GM18868 (cell line): ENCODE measurements around the gene FAM43B.

ENCODE experiments used
- ATAC-seq: cut with Tn5 transposase; IDR thresholded peaks from one replicate; pipeline ENCODE4 v1.9.1; 2021; ENCODE audit warnings: mild to moderate bottlenecking, moderate library complexity; ENCODE audit not compliant: unreplicated experiment

FAM43B gene

DNA sequence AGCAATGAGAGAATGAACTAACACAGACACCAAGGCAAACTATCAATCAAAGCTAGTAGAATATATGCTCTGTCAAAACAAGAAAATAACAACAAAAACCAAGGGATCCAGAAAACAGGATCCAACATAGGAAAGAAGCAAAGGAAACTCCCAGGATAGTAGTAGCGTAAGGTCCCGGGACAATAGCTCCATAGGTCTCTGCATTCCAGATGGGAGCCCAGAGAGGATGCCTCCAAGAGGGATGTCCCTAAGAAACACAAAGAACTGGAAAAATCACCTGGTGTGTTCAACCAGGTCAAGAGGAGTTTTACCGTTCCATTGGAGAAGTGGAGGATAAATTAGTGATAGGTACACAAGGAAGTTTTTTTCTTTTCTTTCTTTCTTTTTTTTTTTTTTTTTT lies 5.7 kb upstream of the FAM43B start:
- ATAC-seq = no peak

DNA sequence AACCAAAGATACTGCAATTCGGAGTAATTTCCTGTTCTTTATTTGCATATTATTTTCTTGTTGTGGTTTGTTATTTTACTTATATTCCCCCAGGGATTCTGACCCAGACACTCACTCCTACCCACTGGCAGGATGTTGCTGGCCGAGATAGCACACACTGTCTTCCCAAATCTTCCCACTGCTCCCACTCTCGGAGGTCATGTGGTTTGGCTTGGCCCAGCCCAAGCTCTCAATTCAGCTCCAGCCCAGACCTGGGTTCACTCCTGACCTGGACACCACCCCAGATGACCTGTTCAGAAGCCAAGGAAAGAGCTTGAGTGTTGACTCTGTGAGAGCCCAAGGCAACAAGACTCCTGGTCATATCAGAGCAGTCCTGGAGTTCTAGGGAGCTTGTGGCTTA lies 1.2 kb upstream of the FAM43B start:
- ATAC-seq = no peak

DNA sequence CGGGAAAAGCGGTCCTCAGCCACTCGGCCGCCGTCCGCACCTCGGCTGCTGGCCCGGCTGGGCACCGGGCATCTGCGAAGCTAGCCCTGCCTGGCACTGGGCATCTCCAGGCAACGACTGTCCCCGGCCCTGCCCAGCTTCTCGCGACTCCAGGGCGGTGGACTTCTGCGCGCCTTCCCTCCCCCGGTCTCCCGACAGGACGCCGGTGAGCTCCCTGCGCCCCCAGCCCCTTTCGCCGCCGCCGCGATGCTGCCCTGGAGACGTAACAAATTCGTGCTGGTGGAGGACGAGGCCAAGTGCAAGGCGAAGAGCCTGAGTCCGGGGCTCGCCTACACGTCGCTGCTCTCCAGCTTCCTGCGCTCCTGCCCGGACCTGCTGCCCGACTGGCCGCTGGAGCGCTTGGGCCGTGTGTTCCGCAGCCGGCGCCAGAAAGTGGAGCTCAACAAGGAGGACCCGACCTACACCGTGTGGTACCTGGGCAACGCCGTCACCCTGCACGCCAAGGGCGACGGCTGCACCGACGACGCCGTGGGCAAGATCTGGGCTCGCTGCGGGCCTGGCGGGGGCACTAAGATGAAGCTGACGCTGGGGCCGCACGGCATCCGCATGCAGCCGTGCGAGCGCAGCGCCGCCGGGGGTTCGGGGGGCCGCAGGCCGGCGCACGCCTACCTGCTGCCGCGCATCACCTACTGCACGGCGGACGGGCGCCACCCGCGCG lies 514 bp downstream of the FAM43B start:
- no peak for ATAC-seq

DNA sequence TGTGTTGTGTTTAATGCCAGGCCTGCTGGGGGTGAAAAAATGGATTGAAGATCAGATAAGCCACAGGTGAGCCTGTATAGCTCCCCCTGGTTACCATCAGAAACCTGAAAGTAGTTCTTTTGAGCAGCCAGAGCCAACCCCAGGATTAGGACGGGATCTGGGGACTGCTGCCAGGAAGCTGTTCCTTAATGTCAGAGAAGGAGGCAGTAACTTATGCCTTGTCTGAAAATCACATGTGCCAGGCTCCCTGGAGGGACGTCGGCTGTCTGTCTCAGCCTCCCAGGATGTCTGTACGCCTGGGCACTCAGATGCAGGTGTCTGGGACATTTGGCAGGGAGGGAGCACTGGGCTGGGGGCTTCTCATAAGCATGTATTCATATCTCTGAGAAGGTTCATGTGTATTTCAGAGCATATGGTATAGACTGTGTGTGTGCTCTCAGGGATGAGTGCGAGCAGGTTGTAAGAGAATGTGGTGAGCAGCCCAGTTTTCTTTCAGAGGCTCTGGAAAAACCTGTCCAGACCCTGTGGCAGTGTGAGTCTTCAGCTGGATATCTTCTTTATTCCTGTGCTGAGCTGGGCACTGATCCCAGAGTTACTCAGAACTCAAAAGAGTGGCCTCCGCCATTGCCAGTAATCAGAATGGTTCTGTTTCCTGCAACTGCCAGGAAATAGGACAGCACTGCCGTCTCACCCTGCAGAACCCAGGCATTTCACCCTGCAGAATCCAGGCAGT lies 2.8 kb downstream of the FAM43B start:
- no peak for ATAC-seq

DNA sequence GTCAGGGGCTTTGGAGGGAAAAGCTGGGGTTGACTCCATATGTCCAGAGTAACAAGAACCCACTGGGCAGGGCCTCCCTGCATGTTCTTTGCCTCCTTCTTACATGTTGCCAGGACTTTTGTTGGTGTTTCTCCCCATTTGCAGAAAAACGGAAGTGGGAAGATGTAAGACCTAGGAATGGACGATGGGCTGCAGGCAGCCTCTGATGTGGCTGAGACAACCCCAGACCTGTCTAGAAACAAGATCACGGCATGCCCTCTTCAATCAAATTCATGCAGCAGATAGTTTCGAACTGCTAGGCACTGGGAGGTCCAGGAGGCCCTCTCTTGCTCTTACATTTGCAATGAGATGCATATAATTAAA lies 3.4 kb downstream of the FAM43B start:
- no peak for ATAC-seq

DNA sequence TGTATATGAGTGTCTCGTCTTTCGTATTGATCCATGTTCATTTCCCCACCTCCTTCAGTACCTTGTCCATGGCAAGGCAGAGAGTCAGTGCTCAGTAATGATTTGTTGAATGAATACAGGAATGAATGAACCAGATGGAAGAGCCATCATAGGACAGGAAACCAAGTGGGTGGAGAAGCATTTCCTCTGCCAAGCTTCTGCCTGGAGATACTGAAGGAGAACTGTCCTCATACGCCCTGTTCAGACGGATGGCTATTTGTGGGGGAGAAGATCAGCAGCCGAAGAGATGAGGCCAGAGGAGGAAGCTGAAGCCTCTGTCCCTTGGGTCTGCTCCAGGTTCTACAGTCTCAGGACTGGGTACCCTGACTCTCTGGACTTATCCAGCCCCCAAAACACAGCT lies 5.8 kb downstream of the FAM43B start:
- ATAC-seq = no peak

DNA sequence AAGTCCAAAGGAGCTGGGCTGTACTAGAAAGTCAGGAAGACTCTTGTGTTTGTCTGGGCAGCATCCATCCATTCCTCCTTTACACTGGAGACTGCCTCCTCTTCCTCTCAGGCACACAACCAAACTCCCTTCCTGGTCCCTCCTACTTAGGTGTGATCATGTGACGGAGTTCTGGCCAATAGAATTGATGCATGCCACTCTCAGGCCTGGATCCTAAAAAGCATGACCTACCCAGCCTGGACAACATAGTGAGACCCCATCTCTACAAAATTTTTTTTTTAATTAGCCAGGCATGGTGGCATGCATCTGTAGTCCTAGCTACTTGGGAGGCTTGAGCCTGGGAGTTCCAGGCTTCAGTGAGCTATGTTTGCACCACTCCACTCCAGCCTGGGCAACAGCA lies 8.6 kb downstream of the FAM43B start:
- ATAC-seq = no peak

DNA sequence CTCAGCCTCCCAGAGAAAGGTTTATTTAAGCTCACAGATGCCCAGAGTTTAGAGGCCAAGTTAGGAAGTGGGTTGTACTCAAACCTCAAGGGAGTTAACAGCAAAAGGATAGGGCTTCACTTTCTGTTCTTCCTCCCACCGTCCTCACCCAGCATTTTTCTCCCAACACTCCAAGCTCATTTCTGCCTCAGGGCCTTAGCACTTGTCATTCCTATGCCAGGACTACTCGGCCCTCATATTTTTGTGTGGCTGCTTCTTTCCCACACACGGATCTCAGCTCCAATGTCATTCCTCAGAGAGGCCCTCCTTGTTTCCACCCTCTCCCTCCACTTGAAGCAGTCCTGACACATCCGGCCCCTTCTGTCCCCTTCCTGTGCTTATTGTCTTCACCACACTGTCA lies 12.9 kb downstream of the FAM43B start:
- ATAC-seq = no peak

DNA sequence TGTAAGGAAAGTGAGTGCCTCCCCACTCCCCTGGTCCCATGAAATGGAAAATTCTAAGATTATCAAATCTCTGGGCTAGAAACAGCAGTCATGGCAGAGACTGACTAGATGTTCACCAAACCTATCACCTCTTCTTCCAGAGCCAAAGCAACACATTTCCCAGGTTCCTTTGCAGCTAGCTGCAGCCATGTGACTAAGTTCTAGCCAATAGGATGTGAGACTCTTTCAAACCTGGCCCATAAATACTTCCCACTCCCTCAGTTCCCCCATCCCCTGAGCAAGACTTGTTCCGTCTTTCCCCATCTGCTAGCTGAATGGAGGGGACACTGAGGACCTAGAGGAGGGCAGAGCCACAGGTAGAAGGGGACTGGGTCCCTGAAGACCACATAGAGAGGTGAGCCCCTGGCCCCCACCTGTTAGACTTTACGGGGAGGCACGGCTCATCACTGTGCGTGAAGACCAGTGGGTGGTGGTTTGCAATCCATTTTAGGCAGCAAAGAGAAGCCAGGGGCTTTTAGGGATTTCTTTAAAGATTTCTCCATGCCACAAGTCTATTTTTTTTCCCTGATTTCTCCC lies 17.2 kb downstream of the FAM43B start:
- no peak for ATAC-seq

DNA sequence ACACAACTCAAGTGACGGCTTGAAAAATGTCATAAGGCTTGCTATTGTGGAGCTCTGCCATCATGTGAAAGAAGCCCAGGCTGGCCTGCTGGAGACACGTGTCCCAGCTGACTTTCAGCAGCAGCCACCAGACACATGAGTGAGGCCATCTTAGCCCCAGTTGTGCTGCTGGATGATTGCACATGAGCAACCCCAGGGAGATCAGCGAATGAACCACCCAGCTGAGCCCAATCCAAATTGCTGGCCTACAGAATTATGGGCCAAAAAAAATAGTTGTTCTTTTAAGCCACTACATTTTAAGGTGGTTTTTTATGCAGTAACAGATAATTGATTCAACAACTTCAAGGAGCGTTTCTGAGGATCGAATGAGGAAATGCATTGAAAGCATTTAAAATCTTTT lies 19.1 kb downstream of the FAM43B start:
- no peak for ATAC-seq

DNA sequence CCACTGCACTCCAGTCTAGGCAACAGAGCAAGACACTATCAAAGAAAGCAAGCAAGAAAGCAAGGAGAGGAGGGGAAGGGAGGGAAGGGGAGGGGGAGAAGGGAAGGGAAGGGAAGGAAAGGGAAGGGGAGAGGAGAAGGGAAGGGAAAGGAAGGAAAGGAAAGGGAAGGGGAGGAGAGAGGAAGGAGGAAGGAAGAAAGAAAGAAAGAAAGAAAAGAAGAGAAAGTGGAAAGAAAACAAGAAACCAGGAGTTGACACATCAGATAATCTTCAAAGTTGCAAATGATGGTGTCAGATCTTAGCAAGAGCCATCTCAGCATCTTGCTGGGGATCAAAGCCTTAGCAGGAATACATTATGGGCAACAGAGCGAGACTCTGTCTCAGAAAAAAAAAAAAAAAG lies 21.6 kb downstream of the FAM43B start:
- ATAC-seq = no peak

DNA sequence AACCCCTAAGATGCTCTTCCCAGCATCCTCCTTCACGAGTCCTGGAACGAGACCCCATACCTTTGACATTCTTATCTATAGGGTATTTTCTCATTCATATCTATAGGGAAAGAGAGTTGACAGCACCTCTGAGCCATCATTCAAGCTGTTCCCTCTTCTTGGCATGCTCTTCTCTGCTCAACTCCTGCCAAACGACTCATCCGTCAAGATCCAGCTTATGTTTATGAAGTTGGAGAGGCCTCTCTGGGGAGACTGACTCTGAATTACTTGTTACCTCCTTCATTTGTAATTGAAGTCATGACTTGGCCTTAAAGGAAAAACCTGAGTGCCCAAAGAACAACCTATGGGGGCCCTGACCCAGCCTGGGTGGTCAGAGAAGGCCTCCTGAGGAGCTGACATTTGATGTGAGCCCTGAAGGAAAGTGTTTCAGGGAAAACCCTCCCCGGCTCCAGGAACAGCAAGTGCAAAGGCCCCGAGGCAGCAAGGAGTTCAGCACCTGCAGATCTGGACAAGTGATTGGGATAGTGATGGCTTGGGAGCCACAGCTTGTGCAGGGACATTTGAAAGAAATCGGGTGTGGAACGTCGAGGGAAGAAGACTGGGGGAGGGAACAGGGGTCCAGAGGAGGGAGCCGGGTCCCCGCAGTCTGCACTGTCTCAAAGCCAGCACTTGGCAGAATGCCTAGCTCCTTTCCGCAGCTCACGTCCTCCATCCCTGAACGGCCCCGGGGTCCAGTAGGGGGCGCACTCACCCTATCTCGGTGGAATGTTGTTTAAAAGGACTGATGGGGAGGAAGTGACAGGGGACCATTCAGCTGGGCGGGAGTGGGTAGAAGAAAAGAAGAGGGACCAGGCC lies 22.5 kb downstream of the FAM43B start:
- no peak for ATAC-seq

DNA sequence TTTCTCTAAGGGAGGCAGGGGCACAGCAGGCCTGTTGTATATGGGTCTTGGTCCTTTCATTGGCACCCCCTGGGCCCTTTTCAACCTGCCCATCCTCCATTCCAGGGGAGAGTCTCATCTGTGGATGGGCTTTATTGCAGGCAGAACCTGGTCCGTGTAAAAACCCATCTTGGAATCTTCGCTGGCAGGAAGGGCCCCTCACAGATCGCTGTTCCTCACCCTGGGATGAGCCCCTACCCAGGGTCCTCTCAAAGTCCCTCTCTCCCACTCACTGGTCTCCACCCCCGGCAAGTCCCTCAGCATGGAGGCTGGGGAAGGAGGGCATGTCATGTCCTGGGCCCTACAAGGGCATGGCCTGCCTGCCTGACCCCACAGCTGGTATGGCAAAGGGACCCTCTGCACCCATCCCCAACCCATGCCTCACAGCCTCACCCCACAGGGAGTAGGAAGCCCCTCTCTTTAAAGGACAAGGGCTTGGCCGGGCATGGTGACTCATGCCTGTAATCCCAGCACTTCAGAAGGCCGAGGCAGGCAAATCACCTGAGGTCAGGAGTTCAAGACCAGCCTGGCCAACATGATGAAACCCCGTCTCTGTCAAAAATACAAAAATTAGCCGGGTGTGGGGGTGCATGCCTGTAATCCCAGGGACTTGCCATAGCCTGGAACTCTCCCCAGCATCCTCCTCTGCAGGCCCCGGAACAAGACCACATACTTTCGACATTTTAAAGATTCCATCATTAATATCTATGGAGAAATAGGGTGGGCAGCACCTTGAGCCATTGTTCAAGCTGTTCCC lies 23.4 kb downstream of the FAM43B start:
- no peak for ATAC-seq

DNA sequence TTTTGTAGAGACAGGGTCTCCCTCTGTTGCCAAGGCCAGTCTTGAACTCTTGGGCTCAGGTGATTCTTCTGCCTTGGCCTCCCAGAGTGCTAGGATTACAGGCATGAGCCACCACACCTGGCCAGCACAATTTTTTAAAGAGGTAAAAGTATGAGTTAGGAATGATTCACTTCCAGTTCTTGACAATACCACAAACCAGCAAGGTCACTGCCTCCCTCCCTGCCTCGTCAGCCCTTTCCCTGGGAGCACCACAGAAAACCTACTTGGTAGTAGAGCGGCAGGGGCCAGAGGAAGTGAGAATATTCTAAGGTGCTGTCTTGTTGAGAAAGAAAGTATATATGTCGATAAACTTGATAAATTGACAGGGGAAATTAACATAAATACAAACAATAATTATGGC lies 25.7 kb downstream of the FAM43B start:
- ATAC-seq = no peak

DNA sequence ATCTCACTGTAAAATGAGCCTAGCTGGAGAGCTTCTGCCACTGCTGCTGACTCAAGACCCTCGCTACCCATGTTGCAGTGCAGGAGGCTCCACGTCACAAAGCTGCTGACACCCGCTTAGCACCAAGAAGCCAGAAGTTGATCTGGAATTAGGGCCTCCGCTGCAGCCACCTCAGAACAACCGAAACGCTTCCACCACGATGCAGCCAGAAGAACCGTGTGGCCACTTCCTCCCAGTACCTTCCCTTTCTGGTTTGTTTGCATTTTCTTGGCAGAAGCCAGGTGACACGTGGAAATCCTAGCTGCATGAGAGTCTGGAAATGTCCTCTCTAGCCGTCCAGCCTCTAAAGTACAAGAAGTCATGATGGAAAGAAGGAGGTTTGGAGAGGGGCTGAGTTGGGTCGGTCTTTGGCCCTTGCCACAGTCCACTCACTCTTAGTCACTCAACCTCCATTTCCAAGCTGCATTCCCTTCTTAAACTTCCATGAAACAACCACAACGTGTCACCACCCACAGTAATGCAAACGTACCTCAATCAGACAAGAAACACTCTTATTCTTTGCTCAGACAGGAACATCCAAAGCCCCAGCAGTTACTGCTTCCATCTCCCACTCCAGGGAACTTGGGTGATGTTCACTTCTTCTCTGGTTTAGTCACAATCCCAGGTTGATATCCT lies 26.5 kb downstream of the FAM43B start:
- ATAC-seq = no peak

DNA sequence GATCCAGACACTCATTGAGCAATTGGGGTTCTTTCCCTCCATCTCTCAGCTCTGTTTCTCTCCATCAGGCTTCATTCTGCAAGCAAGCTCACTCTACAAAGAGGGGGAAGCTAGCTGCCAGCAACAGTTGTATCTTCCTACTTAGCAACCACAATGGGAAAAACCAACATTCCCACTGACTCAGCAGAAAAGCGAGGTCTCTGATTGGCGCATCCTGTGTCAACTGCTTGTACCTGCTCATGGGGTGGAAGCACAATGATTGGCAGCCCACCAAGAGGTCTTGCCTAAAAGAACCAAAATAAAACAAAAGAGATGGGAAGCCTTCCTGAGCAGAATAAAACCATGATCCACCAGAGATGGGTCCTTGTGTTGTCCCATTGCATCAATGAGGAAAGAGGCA lies 32.5 kb downstream of the FAM43B start:
- no peak for ATAC-seq

DNA sequence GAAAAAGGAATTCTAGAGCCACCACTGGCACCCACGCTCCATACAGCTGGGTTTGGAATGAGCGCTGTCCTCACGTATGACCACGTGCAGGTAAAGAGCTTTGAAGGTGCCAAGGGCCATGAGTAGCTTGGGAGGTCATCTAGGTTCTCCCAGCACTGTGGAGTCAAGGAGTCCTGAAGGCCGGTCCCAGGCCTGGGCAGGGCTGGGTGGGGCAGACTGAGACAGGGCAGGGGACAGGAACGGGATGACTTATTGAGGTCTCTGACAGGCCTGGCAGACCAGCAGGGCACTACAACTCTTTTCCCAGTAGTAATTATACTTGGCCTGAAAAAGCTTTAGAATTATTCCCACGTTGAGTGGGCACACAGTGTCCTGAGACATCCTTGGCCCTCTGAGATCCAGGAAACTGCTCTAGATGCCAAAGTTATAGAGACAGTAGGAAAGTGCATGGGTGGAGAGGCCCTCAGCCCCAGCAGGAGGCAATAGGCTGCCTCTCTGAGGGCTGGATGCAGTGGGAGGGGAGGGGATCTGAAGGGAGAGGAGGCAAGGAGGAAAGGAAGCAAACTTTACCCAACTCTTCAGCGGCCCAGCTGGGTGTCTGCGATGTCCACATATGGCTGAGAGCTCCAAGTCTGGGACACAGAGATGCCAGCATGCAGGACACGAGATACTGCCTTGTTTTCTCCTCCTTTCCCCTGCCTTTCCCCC lies 34.7 kb downstream of the FAM43B start:
- ATAC-seq = no peak

DNA sequence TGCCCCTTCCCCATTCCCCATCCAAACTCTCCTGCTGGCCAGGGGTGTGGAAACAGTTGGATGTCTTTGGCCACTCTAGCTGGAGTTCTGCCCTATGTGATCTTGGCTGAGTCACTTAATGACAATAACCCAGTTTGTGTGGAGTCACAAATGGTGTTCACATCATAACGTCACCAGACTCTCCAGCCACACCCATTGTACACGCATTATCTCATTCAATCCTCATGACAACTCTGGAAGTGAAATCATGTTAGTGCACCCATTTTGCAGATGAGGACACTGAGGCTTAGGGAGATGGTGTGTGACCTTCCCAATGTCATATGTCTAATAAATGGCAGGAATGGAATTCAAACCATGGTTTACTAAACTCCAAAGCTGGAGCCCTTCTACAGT lies 35.3 kb downstream of the FAM43B start:
- ATAC-seq = no peak

DNA sequence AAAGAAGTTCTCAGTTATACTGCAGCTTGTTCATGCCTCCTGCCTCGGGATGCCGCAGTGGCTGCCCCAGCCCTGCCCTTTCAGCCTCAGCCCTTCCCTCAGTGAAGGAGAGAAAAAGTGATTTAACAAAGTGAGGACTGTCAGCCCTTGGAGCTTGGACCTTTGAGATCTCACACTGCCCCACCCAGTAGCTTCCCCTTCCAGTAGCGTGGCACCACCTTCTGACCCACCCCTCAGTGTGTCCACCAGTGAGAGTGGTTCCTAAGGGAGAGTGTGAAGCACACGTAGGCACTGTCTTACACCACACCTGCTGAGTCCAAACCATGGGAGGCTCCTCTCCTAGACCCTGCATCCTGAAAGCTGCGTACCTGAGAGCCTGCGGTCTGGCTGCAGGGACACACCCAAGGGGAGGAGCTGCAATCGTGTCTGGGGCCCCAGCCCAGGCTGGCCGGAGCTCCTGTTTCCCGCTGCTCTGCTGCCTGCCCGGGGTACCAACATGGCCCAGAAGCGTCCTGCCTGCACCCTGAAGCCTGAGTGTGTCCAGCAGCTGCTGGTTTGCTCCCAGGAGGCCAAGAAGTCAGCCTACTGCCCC lies 36.4 kb downstream of the FAM43B start, which contains the start of gene CDA:
Gene CDA (plus strand): TSS at position 464 of the 592 bp plus-strand sequence. CDS start 33 bp downstream, at position 497.
- ATAC-seq = no peak
